Heart right ventricle (tissue), 16 donors: ENCODE measurements around the gene METTL21C. TPM values are rescaled to one million over a fixed set of nuclear protein-coding genes. Genes with fewer than 3 reads are reported as not detected.

Experiments used
- ATAC-seq, 8 donors: fragments of 200-7000 bp; cut with Tn5 transposase; one replicate each; pipeline ENCODE4 v1.9.1; 2020; ENCODE audit warnings: mild to moderate bottlenecking in 8 of 8, moderate library complexity in 8 of 8, moderate number of reproducible peaks in 1 of 8
- DNase-seq, 2 donors: peaks; one replicate each; pipeline ENCODE4 v3.0.0-alpha.2; 2020
- H3K27ac ChIP-seq, 10 donors: fragments of 200-600 bp; sonication (generic) in 2 of 10; one replicate each; pipeline versions ENCODE4 v1.5.0 to v1.8.0; 2020 to 2022; ENCODE audit warnings: mild to moderate bottlenecking in 3 of 10
- H3K27me3 ChIP-seq, 7 donors: fragments of 200-600 bp; one replicate each; pipeline ENCODE4 v1.8.0; 2021 to 2022; ENCODE audit warnings: mild to moderate bottlenecking in 2 of 7
- H3K36me3 ChIP-seq, 9 donors: fragments of 200-600 bp; sonication (generic) in 1 of 9; one replicate each; pipeline versions ENCODE4 v1.5.0 to v1.8.0; 2020 to 2022; ENCODE audit warnings: mild to moderate bottlenecking in 2 of 9
- H3K4me1 ChIP-seq, 9 donors: fragments of 200-600 bp; sonication (generic) in 1 of 9; one replicate each; pipeline versions ENCODE4 v1.5.0 to v1.8.0; 2020 to 2022; ENCODE audit warnings: mild to moderate bottlenecking in 4 of 9
- H3K4me3 ChIP-seq, 10 donors: fragments of 200-600 bp; sonication (generic) in 2 of 10; one replicate each; pipeline versions ENCODE4 v1.5.0 to v1.8.0; 2020 to 2022; ENCODE audit warnings: mild to moderate bottlenecking in 7 of 10, moderate library complexity in 2 of 10
- H3K9me3 ChIP-seq, 11 donors: fragments of 200-600 bp in 10 of 11; sonication (generic) in 2 of 11; one replicate each; pipeline versions ENCODE4 v1.5.0 to v1.8.0; 2013 to 2022; ENCODE audit warnings: mild to moderate bottlenecking in 2 of 11, control low read depth in 1 of 11, moderate library complexity in 1 of 11
- WGBS, 2 donors: extraction: QIAGEN DNeasy Blood & Tissue Kit; methylation state at CpG; one replicate each; pipeline ENCODE4 v1.1.7; 2013; ENCODE audit warnings: inconsistent platforms in 1 of 2; 5-methylcytosine and 5-hydroxymethylcytosine counted together
- intact Hi-C, 10 donors: fragments of 100-400 bp; cut with DNase I; formaldehyde crosslinking; loops; one replicate each; pipeline versions ENCODE4 v1.11.1 to v1.14.2; 2022
- polyA plus RNA-seq, 2 donors: library from polyadenylated mRNA; stranded (reverse); fragments of 200-250 nt; gene quantifications; one replicate each; pipeline ENCODE4 v1.2.3, GENCODE V29; 2013
- total RNA-seq, 10 donors: library from RNA; stranded (reverse); fragmentation: NEBNext Ultra II Directional in 3 of 10; extraction: Animal tissue kit (Norgen Biotek cat#: 25700) in 3 of 10; gene quantifications; one replicate each; pipeline versions ENCODE4 v1.2.1 to v1.2.4, GENCODE V29; 2021 to 2023
- TF ChIP-seq, protein P1 (sequence below), 9 donors: fragments of 200-600 bp; sonication (generic) in 2 of 9; IDR thresholded peaks; one replicate each; pipeline versions ENCODE4 v1.5.0 to v1.8.0; 2021 to 2022; ENCODE audit warnings: antibody characterized with exemption in 9 of 9, mild to moderate bottlenecking in 5 of 9, moderate library complexity in 1 of 9
- donor health status: Arrhythmogenic right ventricular cardiomyopathy.
- donor health status: ischemic (EF 13 %, LVEDD 7.1; RV severe dilation, severe dysfunction).
- donor health status: healthy with polysubstance abuse.
- donor health status: DM: no; HTN: yes; CAD: no.
- donor health status: DM: no; HTN: no; CAD: no.
- donor health status: ischemic (EF 25% LVEDD 6.9; RV normal size, moderate dysfunction).
- donor health status: ischemic (EF 25% LVEDD 5.7; RV mildly dilated, moderate dysfunction).
- donor health status: healthy.
- donor health status: DM: yes; HTN: yes; CAD: no.
- donor health status: Ischemic cardiomyopathy.
- donor health status: ischemic (EF 35%, LVEDD 5.7; RV mildly dilated, moderate dysfunction).
- donor health status: nonischemic (EF 11% LVEDD 7.7; RV severe dilation, severe dysfunction).
- donor health status: DM: yes; HTN: yes; CAD: no.
- donor health status: PGD.
- donor health status: ischemic (EF 29% LVEDD 5.4; RV normal size, mild dysfunction).
- donor health status: nonischemic (EF 23%, LVEDD 6.1; RV moderate dilation, normal function).

Gene METTL21C
- total and polyA plus RNA-seq, 12 donors, result not detected

DNA sequence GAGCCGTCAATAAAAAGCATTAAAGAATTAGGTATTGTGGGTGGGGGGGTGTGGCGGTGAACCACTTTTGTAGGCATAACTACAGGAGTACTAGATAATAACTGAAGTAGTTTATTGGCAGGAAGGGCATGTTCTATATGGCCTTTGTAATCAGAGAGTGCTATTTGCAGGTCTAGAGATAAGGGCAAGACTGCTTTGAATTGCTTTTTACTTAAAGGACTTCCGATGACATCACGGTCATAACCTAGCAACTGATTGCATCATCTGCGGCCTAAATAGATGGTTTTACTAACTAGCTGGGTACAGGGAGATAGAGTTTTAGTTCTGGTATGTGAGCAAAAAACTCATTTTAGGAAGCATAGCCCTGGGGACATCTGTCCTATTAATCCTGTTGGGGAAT is 24.7 kb downstream of the METTL21C start:
- TF ChIP-seq, protein P1, sequence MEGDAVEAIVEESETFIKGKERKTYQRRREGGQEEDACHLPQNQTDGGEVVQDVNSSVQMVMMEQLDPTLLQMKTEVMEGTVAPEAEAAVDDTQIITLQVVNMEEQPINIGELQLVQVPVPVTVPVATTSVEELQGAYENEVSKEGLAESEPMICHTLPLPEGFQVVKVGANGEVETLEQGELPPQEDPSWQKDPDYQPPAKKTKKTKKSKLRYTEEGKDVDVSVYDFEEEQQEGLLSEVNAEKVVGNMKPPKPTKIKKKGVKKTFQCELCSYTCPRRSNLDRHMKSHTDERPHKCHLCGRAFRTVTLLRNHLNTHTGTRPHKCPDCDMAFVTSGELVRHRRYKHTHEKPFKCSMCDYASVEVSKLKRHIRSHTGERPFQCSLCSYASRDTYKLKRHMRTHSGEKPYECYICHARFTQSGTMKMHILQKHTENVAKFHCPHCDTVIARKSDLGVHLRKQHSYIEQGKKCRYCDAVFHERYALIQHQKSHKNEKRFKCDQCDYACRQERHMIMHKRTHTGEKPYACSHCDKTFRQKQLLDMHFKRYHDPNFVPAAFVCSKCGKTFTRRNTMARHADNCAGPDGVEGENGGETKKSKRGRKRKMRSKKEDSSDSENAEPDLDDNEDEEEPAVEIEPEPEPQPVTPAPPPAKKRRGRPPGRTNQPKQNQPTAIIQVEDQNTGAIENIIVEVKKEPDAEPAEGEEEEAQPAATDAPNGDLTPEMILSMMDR (IDR thresholded peaks at IDR 0.05), result no peak
- ATAC-seq, result no peak
- Histone ChIP-seq H3K36me3 (peaks cover 0 to 96% (median 32%) of the 10 kb centered on the region in 9 donors), H3K27me3 (no peaks in the 10 kb centered on the region), H3K4me3 (no peak overlapping the region), H3K9me3 (peaks cover 0 to 14% (median 6%) of the 10 kb centered on the region in 11 donors), H3K27ac (no peak overlapping the region), H3K4me1 (peaks cover 0 to 3% (median 0%) of the 10 kb centered on the region in 9 donors)
- no peak for DNase-seq
- intact Hi-C loops, result no loop called here
- WGBS, 2 donors, result 58 to 69% methylated on average over 5 of the region's 5 CpGs

DNA sequence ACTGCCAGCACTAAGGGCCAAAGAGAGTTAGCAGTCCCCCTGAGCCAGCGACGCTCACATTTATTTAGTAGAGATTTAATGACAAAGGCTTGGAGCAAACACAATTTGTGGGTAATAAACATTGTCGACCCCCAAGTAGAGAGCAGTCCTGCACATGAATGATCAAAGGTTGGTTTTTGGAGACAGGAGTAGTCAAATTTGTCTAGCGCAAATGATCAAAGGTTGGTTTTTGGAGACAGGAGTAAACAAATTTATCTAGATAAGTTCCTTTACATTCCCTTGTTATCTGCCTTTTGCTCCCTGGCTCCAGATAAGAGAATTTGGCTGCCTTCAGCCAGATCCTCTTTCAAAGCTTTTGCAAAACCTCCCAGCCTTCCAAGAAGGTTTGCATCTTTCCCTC is 26.9 kb downstream of the METTL21C start:
- no peaks in the 10 kb centered on the region for H3K4me1 ChIP-seq
- ATAC-seq, result no peak
- intact Hi-C loops, result no loop called here
- no peak overlapping the region for H3K4me3 ChIP-seq
- 96 to 97% methylated on average over 4 of the region's 4 CpGs for WGBS, 2 donors
- DNase-seq, result no peak
- TF ChIP-seq, protein P1 (IDR thresholded peaks at IDR 0.05), result no peak
- peaks cover 0 to 96% (median 25%) of the 10 kb centered on the region in 9 donors for H3K36me3 ChIP-seq
- H3K27me3 ChIP-seq, result no peaks in the 10 kb centered on the region
- H3K27ac ChIP-seq, result no peak overlapping the region
- peaks cover 0 to 14% (median 6%) of the 10 kb centered on the region in 11 donors for H3K9me3 ChIP-seq

DNA sequence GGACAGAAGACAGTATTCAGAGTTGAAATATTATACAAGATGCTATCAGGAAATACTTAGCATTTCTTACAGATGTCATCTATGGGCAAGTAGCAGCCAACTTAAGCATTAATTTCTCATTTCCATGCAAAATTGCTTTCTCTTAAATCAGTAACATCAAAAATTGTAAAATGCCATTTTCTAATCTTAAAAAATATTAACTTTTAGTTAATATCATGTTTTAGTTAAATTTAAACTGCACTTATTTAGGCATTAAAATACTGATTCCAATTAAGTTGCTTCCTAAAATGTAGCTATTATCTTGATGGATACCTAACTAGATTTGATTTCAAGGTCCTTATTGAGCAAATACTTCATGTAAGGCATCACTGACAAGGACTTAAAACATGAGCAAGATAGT is 27.8 kb downstream of the METTL21C start:
- TF ChIP-seq, protein P1 (IDR thresholded peaks at IDR 0.05), result no peak
- peaks cover 0 to 95% (median 25%) of the 10 kb centered on the region in 9 donors for H3K36me3 ChIP-seq
- DNase-seq (no peak), ATAC-seq (no peak)
- peaks cover 0 to 14% (median 6%) of the 10 kb centered on the region in 11 donors for H3K9me3 ChIP-seq
- no peaks in the 10 kb centered on the region for H3K4me1 ChIP-seq
- H3K4me3 ChIP-seq, result no peak overlapping the region
- H3K27me3 ChIP-seq, result no peaks in the 10 kb centered on the region
- intact Hi-C loops, result no loop called here
- H3K27ac ChIP-seq, result no peak overlapping the region

DNA sequence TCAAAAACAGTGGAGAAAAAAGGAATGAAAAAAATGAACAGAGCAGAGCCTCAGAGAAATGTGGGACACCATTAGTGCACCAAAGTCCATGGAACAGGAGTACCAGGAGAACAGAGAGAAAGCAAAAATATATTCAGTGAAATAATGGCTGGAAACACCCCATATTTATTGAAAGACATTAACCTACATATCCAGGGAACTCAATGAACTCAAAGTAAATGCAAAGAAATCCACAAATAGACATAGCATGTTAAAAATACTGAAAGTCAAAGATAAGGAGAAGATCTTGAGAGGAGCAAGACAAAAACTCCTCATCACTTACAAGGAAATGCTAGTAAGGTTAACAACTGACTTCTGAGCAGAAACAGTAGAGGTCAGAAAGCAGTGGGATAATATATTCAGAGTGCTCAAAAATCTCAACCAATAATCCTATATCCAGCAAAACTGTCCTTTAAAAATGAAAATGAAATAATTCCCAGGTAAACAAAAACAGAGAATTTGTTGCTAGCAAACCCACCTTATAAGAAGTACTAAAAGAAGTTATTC is 35.6 kb downstream of the METTL21C start:
- Histone ChIP-seq H3K27ac (no peak overlapping the region), H3K4me3 (no peak overlapping the region), H3K4me1 (no peaks in the 10 kb centered on the region), H3K36me3 (peaks cover 0 to 98% (median 15%) of the 10 kb centered on the region in 9 donors), H3K9me3 (peaks cover 0 to 8% (median 0%) of the 10 kb centered on the region in 11 donors), H3K27me3 (no peaks in the 10 kb centered on the region)
- DNase-seq (no peak), ATAC-seq (no peak)
- TF ChIP-seq, protein P1 (IDR thresholded peaks at IDR 0.05), result no peak
- intact Hi-C loops, result no loop called here
